HL-60 (cell line): ENCODE results near the gene OTOA.

Experiments used
- DNase-seq, 2 experiments: peaks; one replicate each; pipeline ENCODE4 v3.0.0-alpha.2; 2010 to 2020; ENCODE audit warnings: low read depth in 1 of 2, low spot score in 1 of 2
- H3K27ac ChIP-seq: fragments of 250-450 bp; sonication (Bioruptor Pico); replicated peaks from 2 replicates; pipeline ENCODE4 v1.5.1; 2020; ENCODE audit warnings: mild to moderate bottlenecking, moderate library complexity
- H3K27me3 ChIP-seq: fragments of 250-450 bp; sonication (Bioruptor Pico); 2 replicates; pipeline ENCODE4 v1.5.1; 2021; ENCODE audit warnings: mild to moderate bottlenecking, moderate library complexity; ENCODE audit not compliant: insufficient read depth, poor library complexity, severe bottlenecking
- H3K4me3 ChIP-seq: replicated peaks from 2 replicates; pipeline ENCODE4 v1.5.1; 2011; ENCODE audit warnings: mild to moderate bottlenecking, control low read depth, low read length; ENCODE audit not compliant: insufficient read depth
- GABPA ChIP-seq: IDR thresholded peaks from 2 replicates; pipeline ENCODE4 v1.6.1; 2012; ENCODE audit warnings: low read depth
- POLR2AphosphoS5 ChIP-seq: IDR thresholded peaks from 2 replicates; pipeline ENCODE4 v1.6.1; 2012; ENCODE audit warnings: low read depth
- REST ChIP-seq: IDR thresholded peaks from 2 replicates; pipeline ENCODE4 v1.6.1; 2012; ENCODE audit warnings: low read depth; ENCODE audit not compliant: insufficient replicate concordance
- SPI1 ChIP-seq: IDR thresholded peaks from 2 replicates; pipeline ENCODE4 v1.6.1; 2012; ENCODE audit warnings: low read depth, mild to moderate bottlenecking, borderline replicate concordance
- TF ChIP-seq, protein P1 (sequence below): IDR thresholded peaks from one replicate; pipeline ENCODE4 v1.5.1; 2011; ENCODE audit warnings: low read length, control low read depth, inconsistent platforms; ENCODE audit not compliant: insufficient read depth

OTOA gene

GRCh38 chr16:21654881-21655280, 8.9 kb upstream of the OTOA start:
- H3K27ac ChIP-seq: no peak overlapping the region
- TF ChIP-seq, protein P1, sequence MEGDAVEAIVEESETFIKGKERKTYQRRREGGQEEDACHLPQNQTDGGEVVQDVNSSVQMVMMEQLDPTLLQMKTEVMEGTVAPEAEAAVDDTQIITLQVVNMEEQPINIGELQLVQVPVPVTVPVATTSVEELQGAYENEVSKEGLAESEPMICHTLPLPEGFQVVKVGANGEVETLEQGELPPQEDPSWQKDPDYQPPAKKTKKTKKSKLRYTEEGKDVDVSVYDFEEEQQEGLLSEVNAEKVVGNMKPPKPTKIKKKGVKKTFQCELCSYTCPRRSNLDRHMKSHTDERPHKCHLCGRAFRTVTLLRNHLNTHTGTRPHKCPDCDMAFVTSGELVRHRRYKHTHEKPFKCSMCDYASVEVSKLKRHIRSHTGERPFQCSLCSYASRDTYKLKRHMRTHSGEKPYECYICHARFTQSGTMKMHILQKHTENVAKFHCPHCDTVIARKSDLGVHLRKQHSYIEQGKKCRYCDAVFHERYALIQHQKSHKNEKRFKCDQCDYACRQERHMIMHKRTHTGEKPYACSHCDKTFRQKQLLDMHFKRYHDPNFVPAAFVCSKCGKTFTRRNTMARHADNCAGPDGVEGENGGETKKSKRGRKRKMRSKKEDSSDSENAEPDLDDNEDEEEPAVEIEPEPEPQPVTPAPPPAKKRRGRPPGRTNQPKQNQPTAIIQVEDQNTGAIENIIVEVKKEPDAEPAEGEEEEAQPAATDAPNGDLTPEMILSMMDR: no peak
- no peak for TF ChIP-seq POLR2AphosphoS5
- TF ChIP-seq GABPA: no peak
- no peak for TF ChIP-seq SPI1
- TF ChIP-seq REST: no peak
- no peaks in the 10 kb centered on the region for H3K27me3 ChIP-seq
- H3K4me3 ChIP-seq: no peak overlapping the region
- no peak for DNase-seq

GRCh38 chr16:21656795-21657768, 6.7 kb upstream of the OTOA start:
- no peaks in the 10 kb centered on the region for H3K27me3 ChIP-seq
- H3K27ac ChIP-seq: no peak overlapping the region
- peak in 1 of 2 experiments; percentile 41 for DNase-seq
- TF ChIP-seq SPI1: 0 out of 2 replicates have a peak, but pooled peaks have one; percentile 2
- TF ChIP-seq, protein P1: peak; percentile 70
- TF ChIP-seq GABPA: no peak
- H3K4me3 ChIP-seq: no peak overlapping the region

- DNase-seq: no peak
- H3K27me3 ChIP-seq: peaks cover 8% of the 10 kb centered on the region
- H3K4me3 ChIP-seq: no peak overlapping the region
- no peak overlapping the region for H3K27ac ChIP-seq
- TF ChIP-seq GABPA: no peak
- no peak for TF ChIP-seq POLR2AphosphoS5
- TF ChIP-seq, protein P1: no peak
- TF ChIP-seq REST: no peak
- TF ChIP-seq SPI1: no peak
Observed at GRCh38 chr16:21659124-21659523, 4.6 kb upstream of the OTOA start.
